ENCODE measurements around the gene TAX1BP1. TPM values are rescaled to one million over a fixed set of nuclear protein-coding genes. Genes with fewer than 3 reads are reported as not detected.
A peak's percentile ranks its signal among the peaks of the same experiment; 100 is the strongest.
"Not testable (repeated sequence)": the region's sequence is repeated elsewhere in the genome, so short reads cannot be mapped to it uniquely, and the experiment has no call there.

Gene TAX1BP1
- total RNA-seq, 1 donor = 102 TPM

GRCh38 chr7:27735831-27736230 is 4.1 kb upstream of the TAX1BP1 start:
- no peak overlapping the region for H3K4me3 ChIP-seq (ENCODE audit: low read depth, low read length)
- DNase-seq (ENCODE audit: low read depth) = no peak
- no peak for TF ChIP-seq CTCF (IDR thresholded peaks at IDR 0.05; ENCODE audit: insufficient read depth, low read length)

GRCh38 chr7:27737178-27737577 is 2.8 kb upstream of the TAX1BP1 start:
- no peak for TF ChIP-seq CTCF (IDR thresholded peaks at IDR 0.05; ENCODE audit: insufficient read depth, low read length)
- no peak for DNase-seq (ENCODE audit: low read depth)
- H3K4me3 ChIP-seq (ENCODE audit: low read depth, low read length) = no peak overlapping the region

- DNase-seq (ENCODE audit: low read depth) = no peak
- no peak overlapping the region for H3K4me3 ChIP-seq (ENCODE audit: low read depth, low read length)
- TF ChIP-seq CTCF (IDR thresholded peaks at IDR 0.05; ENCODE audit: insufficient read depth, low read length) = no peak
Observed at GRCh38 chr7:27737616-27738015, 2.3 kb upstream of the TAX1BP1 start.

GRCh38 chr7:27739301-27739908 is 557 bp upstream of the TAX1BP1 start:
- peak overlapping the region; percentile 97 for H3K4me3 ChIP-seq (ENCODE audit: low read depth, low read length)
- no peak for TF ChIP-seq CTCF (IDR thresholded peaks at IDR 0.05; ENCODE audit: insufficient read depth, low read length)
- peak; percentile 76 for DNase-seq (ENCODE audit: low read depth)

GRCh38 chr7:27740449-27741086 is 606 bp downstream of the TAX1BP1 start:
- TF ChIP-seq CTCF (IDR thresholded peaks at IDR 0.05; ENCODE audit: insufficient read depth, low read length) = no peak
- peak overlapping the region; percentile 97 for H3K4me3 ChIP-seq (ENCODE audit: low read depth, low read length)
- peak; percentile 65 for DNase-seq (ENCODE audit: low read depth)

GRCh38 chr7:27742091-27742710 is 2.2 kb downstream of the TAX1BP1 start:
- not testable (repeated sequence) for DNase-seq (ENCODE audit: low read depth); H3K4me3 ChIP-seq (ENCODE audit: low read depth, low read length)

GRCh38 chr7:27745064-27745583 is 5.2 kb downstream of the TAX1BP1 start:
- peak; percentile 88 for DNase-seq (ENCODE audit: low read depth)
- H3K4me3 ChIP-seq (ENCODE audit: low read depth, low read length) = peak overlapping the region; percentile 1
- peak; percentile 83 for TF ChIP-seq CTCF (IDR thresholded peaks at IDR 0.05; ENCODE audit: insufficient read depth, low read length)
